ENCODE measurements around the gene SSTR4.

DNA sequence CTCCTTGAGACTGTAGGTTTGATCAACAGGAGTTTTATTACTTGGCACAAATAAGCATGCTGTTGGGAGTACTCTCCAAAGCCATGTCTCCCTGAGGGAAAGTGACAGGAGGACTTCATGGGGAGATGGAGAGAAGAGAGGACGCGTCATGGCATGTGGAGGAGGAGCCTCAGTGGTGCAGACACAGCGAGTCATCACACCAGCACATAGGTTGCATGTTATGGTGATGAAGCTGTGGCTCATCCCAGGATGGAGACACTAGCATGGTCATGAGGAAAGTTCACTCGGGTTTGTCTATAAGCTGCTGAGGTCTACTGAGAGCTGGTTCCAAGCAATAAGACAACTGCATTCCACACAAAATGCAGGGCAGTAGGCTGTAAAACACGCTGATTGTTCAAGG lies 13.2 kb upstream of the SSTR4 start:
- no peak for TF ChIP-seq PAX5 (IDR thresholded peaks at IDR 0.05; ENCODE audit: insufficient read depth, low read length, severe bottlenecking)
- no peak for TF ChIP-seq POLR2AphosphoS5 (IDR thresholded peaks at IDR 0.05; ENCODE audit: low read depth, low read length)
- no peak for TF ChIP-seq POLR2A (IDR thresholded peaks at IDR 0.05; ENCODE audit: low read depth, low read length)
- no peak for TF ChIP-seq TAF1 (IDR thresholded peaks at IDR 0.05; ENCODE audit: low read depth, low read length)
- no peak for TF ChIP-seq POU2F2 (IDR thresholded peaks at IDR 0.05; ENCODE audit: low read depth, low read length)
